GM12801 (cell line): Measurements from ENCODE around the gene ANO2.

Experiments
- TF ChIP-seq, protein P1 (sequence below): IDR thresholded peaks from one replicate; pipeline ENCODE4 v1.5.1; 2011; ENCODE audit warnings: control low read depth; ENCODE audit not compliant: insufficient read length; ENCODE audit errors: extremely low read depth

Gene ANO2

GRCh38 chr12:5982106-5982505, 37.0 kb upstream of the ANO2 start:
- TF ChIP-seq, protein P1, sequence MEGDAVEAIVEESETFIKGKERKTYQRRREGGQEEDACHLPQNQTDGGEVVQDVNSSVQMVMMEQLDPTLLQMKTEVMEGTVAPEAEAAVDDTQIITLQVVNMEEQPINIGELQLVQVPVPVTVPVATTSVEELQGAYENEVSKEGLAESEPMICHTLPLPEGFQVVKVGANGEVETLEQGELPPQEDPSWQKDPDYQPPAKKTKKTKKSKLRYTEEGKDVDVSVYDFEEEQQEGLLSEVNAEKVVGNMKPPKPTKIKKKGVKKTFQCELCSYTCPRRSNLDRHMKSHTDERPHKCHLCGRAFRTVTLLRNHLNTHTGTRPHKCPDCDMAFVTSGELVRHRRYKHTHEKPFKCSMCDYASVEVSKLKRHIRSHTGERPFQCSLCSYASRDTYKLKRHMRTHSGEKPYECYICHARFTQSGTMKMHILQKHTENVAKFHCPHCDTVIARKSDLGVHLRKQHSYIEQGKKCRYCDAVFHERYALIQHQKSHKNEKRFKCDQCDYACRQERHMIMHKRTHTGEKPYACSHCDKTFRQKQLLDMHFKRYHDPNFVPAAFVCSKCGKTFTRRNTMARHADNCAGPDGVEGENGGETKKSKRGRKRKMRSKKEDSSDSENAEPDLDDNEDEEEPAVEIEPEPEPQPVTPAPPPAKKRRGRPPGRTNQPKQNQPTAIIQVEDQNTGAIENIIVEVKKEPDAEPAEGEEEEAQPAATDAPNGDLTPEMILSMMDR: no peak

- TF ChIP-seq, protein P1: no peak
Observed at GRCh38 chr12:5977556-5977955, 32.5 kb upstream of the ANO2 start.

DNA sequence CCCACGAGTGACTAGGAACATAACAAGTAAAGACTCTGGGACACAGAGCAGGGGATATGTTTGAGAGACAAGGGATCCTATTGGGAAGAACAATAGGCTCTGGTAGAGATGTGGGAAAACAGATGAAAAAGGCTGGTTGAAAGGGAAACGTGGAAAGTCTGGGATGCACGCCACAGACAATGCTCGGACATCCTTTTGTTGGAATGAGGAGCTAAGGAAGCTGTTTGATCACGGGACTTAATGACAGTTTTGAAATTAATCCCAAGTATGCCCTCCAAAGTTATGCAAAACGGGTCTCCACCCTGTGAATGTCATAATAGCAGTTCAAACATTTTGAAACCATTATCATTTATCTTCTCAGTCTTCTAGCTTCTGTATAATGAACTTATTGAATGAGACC, 31.7 kb upstream of the ANO2 start:
- TF ChIP-seq, protein P1: no peak

DNA sequence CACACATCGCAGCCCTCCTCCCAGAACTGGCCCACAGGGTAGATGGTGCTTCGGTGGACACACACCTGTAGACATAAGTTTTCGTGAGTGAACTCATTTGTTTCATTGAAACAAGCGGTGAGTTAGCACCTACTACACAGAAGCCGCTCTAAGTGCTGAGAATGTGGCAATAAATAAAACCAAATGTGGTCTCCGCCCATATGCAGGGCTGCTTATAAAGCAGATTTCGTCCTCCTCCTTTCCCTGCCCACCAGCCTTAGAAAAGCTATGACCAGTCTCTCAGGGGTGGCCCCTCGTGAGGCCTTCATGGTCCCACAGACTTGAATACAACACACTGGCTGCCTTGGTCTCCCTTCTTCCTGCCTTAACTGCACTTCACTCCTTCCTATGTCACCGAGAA, 31.1 kb upstream of the ANO2 start:
- TF ChIP-seq, protein P1: no peak

GRCh38 chr12:5973461-5974115, 28.5 kb upstream of the ANO2 start:
- TF ChIP-seq, protein P1: no peak

DNA sequence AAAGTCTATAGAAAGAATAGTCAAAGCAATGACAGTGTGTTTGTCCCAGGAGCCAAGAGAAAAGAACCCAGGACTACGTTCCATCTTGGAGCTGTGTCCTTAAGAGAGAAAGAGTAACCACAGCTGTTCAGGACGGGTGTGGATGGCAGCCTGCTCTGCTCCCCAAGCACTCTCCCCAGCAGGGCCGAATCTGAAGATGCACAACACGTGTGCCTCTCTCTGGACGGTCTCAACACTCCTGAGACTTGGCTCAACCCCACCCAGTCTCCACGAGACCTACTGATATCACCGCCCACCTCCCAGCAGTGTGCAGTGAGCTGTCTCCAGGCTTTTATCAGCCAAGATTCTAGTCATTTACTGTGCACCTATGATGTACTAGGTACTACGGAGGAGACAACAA, 27.3 kb upstream of the ANO2 start:
- TF ChIP-seq, protein P1: no peak

- TF ChIP-seq, protein P1: no peak
Observed at GRCh38 chr12:5971194-5971850, 26.3 kb upstream of the ANO2 start.
